ENCODE results near the gene CTNND2.

GRCh38 chr5:10973316-10973715 lies 930.9 kb downstream of the CTNND2 start:
- TF ChIP-seq ZSCAN23 (tag by site-specific recombination; IDR thresholded peaks at IDR 0.05): no peak
- TF ChIP-seq, protein P1, sequence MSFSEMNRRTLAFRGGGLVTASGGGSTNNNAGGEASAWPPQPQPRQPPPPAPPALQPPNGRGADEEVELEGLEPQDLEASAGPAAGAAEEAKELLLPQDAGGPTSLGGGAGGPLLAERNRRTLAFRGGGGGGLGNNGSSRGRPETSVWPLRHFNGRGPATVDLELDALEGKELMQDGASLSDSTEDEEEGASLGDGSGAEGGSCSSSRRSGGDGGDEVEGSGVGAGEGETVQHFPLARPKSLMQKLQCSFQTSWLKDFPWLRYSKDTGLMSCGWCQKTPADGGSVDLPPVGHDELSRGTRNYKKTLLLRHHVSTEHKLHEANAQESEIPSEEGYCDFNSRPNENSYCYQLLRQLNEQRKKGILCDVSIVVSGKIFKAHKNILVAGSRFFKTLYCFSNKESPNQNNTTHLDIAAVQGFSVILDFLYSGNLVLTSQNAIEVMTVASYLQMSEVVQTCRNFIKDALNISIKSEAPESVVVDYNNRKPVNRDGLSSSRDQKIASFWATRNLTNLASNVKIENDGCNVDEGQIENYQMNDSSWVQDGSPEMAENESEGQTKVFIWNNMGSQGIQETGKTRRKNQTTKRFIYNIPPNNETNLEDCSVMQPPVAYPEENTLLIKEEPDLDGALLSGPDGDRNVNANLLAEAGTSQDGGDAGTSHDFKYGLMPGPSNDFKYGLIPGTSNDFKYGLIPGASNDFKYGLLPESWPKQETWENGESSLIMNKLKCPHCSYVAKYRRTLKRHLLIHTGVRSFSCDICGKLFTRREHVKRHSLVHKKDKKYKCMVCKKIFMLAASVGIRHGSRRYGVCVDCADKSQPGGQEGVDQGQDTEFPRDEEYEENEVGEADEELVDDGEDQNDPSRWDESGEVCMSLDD (tag by site-specific recombination; IDR thresholded peaks at IDR 0.05): no peak
- TF ChIP-seq, protein P2, sequence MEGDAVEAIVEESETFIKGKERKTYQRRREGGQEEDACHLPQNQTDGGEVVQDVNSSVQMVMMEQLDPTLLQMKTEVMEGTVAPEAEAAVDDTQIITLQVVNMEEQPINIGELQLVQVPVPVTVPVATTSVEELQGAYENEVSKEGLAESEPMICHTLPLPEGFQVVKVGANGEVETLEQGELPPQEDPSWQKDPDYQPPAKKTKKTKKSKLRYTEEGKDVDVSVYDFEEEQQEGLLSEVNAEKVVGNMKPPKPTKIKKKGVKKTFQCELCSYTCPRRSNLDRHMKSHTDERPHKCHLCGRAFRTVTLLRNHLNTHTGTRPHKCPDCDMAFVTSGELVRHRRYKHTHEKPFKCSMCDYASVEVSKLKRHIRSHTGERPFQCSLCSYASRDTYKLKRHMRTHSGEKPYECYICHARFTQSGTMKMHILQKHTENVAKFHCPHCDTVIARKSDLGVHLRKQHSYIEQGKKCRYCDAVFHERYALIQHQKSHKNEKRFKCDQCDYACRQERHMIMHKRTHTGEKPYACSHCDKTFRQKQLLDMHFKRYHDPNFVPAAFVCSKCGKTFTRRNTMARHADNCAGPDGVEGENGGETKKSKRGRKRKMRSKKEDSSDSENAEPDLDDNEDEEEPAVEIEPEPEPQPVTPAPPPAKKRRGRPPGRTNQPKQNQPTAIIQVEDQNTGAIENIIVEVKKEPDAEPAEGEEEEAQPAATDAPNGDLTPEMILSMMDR (tag by site-specific recombination; IDR thresholded peaks at IDR 0.05): no peak
- TF ChIP-seq YY1 (tag by site-specific recombination; IDR thresholded peaks at IDR 0.05): no peak
- TF ChIP-seq ZNF146 (tag by site-specific recombination; IDR thresholded peaks at IDR 0.05): no peak
- TF ChIP-seq ZBTB7A (tag by site-specific recombination; IDR thresholded peaks at IDR 0.05; ENCODE audit: low read depth): no peak
- TF ChIP-seq ZNF157 (tag by site-specific recombination; IDR thresholded peaks at IDR 0.05): no peak
- TF ChIP-seq ZNF747 (tag by site-specific recombination; IDR thresholded peaks at IDR 0.05): no peak
